ENCODE results near the gene GAB2.

Gene GAB2

GRCh38 chr11:78377625-78378418, 39.8 kb downstream of the GAB2 start:
- DNase-seq (ENCODE audit: extremely low read depth, low read depth) = no peak

GRCh38 chr11:78376858-78377257, 40.8 kb downstream of the GAB2 start:
- no peak for DNase-seq (ENCODE audit: extremely low read depth, low read depth)
- TF ChIP-seq CTCF (IDR thresholded peaks at IDR 0.05; ENCODE audit: low read depth, low read length) = no peak

More at GRCh38 chr11:78377625-78378418, 39.8 kb downstream of the GAB2 start:
- TF ChIP-seq CTCF (IDR thresholded peaks at IDR 0.05; ENCODE audit: low read depth, low read length) = no peak

- no peak for TF ChIP-seq CTCF (IDR thresholded peaks at IDR 0.05; ENCODE audit: low read depth, low read length)
- DNase-seq (ENCODE audit: extremely low read depth, low read depth) = no peak
Observed at GRCh38 chr11:78374917-78375316, 42.7 kb downstream of the GAB2 start.

- no peak for TF ChIP-seq CTCF (IDR thresholded peaks at IDR 0.05; ENCODE audit: low read depth, low read length)
- no peak for DNase-seq (ENCODE audit: extremely low read depth, low read depth)
Observed at GRCh38 chr11:78373689-78374088, 43.9 kb downstream of the GAB2 start.

GRCh38 chr11:78372114-78372768, 45.4 kb downstream of the GAB2 start:
- TF ChIP-seq CTCF (IDR thresholded peaks at IDR 0.05; ENCODE audit: low read depth, low read length) = no peak
- DNase-seq (ENCODE audit: extremely low read depth, low read depth) = no peak

GRCh38 chr11:78371221-78371891, 46.3 kb downstream of the GAB2 start:
- TF ChIP-seq CTCF (IDR thresholded peaks at IDR 0.05; ENCODE audit: low read depth, low read length) = no peak
- no peak for DNase-seq (ENCODE audit: extremely low read depth, low read depth)
